ENCODE results near the gene CUX1.

The CUX1 gene

DNA sequence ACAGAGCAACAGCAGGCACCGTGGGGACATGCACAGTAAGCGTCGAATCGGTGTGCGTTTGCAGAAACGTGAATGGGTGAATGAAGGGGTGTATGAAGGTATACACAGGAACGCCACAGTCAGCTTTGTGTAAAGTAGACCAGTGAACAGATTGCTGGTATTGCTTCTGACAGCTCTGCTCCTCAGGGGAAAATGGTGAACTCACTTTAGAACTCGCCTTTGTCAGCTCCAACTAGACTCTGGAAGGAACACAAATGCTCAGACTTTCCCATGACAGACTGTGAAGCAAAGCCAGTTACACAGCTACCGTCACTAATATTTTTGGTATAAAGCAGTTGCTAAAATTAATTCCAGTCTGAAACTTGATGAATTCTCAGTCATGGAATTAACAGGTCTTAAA lies 78.9 kb downstream of the CUX1 start:
- no peak for DNase-seq (ENCODE audit: low read depth)

DNA sequence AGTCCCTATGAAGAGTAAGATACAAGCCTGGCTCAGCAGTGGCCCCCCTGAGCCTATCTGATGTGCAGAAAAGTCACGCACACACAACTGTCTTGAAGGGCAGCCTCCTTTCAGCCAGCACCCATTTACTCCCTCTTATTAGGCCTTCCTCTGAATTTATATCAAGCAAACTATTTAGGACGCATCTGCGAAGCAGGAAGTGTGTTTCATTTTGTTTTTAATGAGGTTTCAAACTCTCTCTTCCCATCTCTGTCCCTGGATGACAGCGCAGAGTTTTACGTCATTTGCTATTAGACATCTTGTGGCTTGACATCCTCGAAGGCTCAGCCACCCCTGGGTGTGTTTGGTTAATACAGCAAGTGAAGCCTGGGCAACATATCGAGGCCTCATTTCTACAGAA lies 79.5 kb downstream of the CUX1 start:
- DNase-seq (ENCODE audit: low read depth) = no peak

DNA sequence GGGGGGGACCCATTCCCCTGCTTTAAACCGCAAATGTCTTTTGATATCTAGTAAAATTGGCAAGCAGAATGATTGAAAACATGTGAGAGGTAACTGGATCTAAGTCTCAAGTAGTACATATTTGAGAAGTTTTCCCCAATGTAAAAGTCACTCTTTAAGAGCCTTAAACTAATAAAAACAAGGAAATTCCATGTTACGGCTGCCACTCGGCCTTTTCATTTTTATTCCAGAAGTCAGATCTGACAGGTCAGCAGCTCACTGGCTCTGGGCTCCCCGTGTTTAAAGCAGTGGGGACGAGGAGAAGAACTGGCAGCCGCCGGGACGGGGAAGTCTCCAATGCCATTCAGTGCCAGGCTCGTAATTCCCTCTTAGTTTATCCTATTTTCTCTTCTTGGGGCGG lies 80.7 kb downstream of the CUX1 start:
- DNase-seq (ENCODE audit: low read depth) = no peak

DNA sequence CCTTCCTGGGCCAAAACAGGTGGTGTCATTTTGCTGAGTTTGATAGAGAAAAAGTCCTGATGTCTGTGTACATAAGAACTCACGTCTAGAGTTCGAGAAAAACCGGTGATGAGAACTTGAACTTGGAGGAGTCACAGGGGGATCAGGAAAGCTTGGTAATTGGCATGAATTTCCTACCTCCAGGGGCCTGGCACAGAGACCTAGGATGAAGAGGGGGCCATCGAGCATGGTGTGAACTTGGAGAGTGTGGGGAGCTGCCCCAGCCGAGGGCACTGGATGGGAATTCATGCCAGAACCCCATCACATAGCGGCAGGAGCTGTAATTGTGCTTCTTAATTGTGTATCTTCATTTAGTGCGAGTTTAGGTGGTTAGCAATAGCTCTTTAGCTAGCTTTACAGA lies 82.2 kb downstream of the CUX1 start:
- DNase-seq (ENCODE audit: low read depth) = no peak

DNA sequence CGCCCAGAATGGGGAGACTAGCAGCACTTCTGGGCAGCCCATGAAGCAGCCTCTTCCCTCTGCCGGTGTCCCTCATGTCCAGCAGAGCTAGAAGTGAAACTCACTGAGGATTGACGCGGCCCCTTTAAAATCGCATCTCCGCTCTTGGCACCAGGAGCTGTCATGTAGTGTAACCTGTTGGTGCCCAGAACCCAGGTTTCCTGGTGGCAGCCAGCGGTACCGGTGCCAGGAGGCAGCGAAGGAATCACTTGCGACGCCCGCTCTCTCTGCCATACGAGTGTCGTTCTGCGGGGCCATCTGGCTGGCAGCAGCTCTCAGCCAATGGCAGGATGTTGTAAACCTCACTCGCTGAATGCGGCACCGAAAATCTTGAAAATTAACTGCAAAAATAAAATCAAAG lies 82.7 kb downstream of the CUX1 start:
- DNase-seq (ENCODE audit: low read depth) = no peak

DNA sequence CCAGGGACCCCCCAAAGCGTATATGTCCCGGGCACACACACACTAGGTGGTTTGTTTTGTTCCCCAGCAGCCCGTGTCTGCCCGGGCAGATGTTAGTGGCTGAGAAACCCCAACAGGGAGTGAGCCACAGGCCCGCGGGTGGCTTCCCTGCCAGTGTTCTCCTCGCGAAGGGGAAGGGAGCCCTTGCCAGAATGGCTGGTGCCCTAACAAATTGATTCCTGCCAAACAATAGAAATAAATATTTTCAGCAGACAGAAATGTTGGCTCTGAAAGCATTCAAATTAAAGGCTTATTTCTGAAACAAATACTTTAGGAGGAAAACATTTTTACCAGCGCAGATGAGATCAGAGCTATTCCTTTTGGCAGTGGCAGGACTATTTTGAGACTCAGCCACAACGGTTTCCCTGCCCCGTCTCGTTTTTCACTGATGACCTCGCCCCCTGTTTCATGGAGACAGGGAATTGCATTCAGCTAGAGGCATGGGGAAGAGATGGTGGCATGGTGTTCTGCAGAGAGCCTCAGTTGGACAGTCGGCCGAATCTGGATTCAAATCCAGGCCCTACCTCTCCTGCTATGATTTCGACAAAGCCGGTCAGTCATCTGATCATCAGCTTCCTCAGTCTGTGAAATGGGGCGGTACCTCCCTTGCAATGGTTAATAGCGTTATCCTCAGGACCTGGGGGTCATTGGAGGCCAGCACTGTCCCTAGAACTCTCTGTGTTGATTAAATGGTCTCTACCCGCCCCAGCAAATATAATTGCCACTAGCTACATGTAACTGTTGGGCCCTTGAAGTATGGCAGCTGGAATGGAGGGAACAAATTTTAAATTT lies 84.5 kb downstream of the CUX1 start:
- DNase-seq (ENCODE audit: low read depth) = no peak

DNA sequence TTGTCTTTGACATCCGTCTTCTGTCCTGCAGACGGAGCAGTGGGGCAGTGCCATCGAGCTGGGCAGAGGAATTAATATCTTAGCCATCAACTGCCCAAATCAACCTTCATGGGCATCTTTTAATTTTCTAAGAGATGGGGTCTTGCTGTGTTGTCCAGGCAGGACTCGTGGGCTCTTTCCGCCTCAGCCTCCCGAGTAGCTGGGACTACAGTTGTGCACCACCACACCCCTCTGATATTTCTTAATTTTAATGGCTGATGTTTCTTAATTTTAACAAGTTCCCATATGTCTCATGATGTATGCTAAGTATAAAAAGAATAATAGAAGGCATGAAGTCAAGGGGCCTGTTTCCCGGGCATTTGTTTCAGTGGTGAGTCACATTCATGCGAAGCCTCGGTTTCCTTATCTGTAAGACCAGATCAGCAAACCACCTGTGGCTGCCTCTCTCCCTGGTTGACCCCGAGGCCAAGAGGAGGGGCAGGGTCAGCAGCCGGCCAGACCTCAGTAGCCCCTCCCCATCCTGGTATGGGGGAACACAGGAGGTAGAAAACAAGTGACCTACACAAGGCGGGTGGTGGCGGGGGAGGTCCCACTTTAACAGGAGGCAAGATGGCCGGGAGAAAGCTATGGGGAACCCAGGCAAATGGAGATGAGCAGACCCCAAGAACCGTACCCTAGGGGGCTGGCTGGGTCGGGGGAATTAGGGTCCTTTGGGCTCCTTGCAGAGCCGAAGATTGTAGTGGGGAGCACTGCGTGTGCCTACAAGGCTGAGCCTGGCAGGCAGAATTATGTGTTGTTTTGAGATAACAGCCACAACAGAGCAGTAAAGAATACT lies 85.5 kb downstream of the CUX1 start:
- DNase-seq (ENCODE audit: low read depth) = no peak

DNA sequence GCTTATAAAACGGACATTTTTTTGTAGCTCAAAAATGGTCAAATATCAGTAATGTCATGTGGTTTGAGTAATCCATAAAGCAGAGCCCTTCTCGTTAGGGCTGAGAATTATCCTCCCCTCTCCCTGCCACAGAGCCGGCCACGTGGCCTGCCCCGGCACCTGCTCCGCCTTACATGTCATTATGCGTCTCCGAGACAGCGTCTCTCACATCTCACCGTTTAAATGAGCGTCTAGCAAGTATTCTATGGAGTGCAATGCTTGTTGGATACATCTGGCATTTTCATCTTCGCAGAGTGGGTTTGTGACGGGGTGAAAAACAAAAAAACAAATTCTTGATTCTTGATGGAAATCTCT lies 86.1 kb downstream of the CUX1 start:
- DNase-seq (ENCODE audit: low read depth) = no peak

DNA sequence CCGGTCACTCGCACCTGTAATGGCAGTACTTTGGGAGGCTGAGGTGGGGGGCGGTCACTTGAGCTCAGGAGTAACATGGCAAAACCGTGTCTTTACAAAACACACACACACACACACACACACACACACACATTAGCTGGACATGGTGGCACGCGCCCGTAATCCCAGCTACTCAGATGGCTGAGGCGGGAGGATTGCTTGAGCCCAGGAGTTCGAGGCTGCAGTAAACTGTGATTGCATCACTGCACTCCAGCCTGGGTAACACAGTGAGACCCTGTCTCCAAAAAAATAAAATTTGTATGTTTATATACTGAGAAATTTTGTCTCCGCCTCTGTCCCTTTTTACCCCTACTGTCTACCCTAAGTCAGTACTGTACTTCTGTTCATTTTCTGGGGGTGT lies 86.6 kb downstream of the CUX1 start:
- DNase-seq (ENCODE audit: low read depth) = no peak

DNA sequence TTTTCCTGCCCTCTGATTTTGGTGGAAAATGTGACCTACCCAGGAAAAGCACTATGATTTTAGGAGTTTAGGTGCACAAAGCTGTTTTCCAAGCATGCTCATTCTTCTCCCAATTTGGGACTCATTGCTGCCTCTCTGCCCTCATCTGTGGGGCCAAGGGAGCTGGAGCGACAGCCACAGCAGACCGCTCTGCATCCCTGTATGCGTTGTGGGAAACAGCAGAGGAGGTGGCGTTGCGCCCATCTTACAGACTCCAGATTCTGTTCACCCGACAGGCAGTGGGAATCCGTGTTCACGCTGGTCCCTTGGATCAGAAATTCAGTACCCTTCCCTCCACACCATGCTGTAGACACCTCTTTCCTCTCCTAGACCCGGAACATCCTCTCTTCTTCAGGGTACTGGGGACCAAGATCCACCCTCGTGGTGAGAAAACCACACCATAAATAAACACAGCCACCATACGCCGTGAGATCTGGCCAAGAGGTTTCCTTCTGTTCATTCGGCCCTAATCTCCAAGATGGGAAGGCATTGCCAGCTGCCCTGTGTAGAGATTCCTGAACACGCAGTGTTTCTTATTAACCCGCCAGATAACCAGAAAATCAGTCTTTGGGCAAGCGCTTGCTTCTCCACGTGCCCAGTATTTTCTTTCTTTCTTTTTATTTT lies 87.9 kb downstream of the CUX1 start:
- no peak for DNase-seq (ENCODE audit: low read depth)

DNA sequence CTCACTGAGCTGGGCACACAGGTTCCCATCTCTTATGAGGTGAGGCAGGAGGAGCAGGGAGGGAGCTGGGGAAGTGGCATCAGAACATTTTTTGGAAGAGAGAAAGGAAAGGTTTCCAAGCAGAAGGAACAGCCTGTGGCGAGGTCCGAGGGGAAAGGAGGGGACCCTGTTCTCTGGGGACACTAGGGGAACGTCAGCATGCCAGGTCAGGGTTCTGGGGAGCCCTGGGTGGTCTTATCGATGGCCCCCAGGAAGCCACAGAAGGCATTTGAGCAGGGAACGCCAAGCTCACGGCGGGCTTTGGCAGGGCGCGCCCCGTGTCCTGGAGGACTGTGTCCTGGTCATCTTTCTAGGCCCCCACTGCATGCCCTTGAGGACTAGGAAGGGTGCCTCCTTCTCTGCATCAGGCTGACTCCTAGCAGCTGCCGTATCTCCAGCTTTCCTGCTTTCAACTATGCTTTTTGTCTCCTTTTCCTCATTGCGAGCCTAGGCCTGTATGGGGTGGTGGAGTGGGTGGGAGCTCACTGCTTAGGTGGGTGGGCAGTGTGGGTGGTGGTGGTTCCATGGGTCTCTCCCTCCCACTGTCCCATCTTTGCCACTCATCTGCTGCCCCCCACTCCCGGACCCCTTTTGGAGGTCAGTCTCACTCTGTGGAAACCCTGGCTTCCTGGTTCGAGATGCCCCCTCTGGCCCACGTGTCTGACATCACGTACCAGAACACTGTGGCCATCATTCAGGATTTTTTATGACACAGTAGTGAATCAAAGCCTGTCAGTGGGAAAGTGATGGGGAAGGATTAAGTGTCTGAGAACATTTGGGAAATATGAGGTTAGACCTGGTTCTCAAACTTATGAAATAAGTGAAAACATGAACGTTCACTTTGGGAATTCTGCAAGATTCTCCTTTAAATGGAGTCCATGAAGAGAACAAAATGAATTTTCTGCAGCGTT lies 89.1 kb downstream of the CUX1 start:
- no peak for DNase-seq (ENCODE audit: low read depth)

DNA sequence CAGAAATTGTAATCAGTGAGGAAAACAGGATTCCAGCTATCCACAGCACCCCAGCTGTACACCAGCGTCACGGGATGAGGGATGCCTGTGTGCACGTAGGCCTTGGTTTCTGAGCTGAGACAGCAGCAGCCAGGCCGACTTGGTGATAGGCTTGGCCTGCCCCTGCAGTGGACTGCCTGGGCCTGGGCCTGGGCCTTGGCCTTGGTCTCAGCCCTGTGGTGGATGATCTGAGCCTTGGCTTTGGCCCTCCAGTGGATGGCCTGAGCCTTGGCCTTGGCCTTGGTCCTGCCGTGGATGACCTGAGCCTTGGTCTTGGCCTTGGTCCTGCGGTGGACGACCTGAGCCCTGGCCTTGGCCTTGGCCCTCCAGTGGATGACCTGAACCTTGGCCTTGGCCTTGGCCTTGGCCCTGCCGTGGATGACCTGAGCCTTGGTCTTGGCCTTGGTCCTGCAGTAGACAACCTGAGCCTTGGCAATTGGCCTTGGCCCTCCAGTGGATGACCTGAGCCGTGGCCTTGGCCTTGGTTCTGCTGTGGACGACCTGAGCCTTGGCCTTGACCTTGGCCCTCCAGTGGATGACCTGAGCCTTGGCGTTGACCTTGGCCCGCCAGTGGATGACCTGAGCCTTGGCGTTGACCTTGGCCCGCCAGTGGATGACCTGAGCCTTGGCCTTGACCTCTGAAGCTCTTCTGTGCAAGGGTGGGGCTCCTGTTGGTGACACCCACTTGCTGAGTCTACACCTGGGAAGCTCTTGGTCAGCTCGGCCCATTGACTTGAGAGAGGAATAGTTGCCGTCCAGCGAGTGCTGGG lies 93.8 kb downstream of the CUX1 start:
- DNase-seq (ENCODE audit: low read depth) = no peak

DNA sequence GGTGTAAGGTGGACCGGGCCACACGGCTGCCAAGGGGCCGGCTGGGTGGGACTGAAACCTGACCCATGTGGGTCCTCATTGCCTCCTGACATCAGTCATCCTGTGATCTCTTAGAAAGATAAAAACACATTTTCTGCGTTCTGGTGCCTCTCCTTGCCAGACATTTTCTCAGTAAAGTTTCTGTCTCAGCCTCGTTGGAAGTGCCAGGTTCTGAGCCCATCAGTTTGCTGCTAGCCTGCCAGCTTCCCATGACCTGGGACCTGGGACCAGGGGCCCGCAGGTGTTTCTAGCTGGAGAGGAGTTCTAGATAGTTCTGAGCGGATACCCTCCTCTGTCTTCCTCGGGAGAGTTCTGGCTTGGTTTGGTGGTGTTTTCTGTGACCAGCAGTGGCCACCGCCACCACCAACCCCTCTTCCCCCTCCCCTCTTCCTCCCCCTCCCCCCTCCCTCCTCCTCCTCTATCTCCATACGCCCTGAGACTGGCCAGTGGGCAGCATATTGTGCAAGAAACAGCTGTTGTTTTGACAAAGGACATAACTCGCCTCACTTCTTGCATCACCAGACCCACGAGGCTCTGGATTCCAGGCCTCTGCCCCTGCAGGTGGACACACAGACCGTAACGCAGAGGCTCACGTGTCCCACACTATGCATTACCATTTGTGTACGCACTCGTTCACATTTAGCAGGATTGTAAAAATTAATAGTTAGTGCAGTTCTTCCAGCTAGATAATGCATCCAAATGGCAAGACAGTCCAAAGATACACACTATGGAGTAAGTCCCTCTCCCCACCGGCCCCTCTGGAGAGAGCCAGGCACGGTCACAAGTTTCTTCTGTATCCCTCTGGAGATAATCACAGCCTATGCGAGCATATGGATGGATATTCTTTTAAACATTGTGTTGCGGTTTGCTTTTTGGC lies 94.6 kb downstream of the CUX1 start:
- no peak for DNase-seq (ENCODE audit: low read depth)

DNA sequence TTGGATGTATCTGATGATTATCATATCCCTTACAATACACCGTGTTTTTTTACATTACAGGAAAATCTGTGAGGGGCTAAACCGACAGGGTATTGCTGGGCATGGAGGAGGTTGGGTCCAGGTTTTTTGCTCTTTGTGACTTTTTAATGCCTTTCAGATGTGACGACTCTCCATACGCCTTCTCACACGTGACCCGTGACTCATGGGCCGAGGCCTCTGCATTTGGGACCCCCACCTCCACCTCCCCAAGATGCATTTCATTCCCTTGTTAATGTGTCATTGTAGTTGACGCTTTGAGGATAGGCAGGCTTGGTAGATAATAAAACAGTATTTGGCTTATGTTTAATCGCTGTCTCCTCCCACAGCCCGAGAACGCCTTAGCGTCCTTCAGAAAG lies 95.3 kb downstream of the CUX1 start:
- no peak for DNase-seq (ENCODE audit: low read depth)

DNA sequence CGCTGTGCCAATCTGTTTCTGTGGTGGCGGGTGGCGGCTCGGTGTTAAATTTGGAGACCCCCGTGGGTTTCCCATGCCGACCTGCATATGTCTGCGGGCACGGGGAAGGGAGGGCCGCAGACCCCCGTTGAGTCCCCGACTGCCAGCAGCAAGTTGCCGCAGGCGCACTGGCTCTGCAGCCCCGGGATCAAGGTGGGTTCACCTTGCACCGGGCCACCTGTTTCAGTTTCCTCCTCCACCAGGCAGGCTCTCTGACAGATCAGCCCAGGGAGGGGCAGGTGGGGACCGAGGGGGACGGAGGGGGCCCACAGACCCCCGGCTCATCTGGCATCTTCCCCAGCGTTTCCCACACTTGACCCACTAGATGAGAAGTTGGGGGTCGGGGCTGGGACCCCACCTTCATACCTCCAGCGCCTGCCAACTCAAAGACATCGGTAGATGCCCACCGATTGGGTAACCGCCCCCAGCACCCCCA lies 95.9 kb downstream of the CUX1 start:
- DNase-seq (ENCODE audit: low read depth) = no peak

DNA sequence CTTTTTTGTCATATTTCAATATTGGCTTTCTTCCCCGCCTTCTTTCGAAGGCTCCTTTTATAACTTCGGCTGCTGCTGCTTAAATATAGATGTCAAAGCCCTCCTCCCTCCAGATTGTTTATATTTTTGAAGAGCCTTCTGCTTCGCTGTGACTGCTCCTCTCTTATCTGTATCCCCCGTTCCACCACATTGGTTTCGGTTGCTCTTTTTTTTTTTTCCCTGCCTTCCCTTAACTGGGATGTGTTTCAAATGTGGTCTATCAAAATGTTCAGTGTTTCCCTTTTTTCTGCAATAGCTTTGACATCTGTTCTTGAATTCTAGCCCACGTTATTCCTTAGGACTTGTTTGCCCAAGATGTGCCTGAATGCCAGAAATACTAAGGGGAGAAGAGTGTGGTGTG lies 96.4 kb downstream of the CUX1 start:
- DNase-seq (ENCODE audit: low read depth) = no peak

DNA sequence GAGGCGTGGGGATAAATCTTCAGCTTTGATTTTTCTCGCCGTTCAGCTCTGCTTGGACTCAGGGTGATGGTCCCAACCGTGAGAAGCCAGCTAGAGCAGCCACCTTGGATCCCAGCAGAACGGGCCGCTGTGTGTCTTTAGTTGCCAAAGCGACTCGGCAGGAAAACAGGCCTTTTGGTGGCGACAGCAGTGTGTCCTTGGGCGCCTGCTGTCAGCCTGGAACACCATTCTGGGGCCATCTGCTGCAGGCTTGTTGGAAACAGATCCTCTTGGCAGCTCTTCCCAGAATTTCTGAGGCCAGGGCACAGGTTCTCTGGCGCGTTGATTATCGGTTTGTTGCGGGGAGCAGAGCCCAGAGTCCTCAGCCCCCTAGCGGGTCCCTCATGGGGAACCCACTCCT lies 97.6 kb downstream of the CUX1 start:
- no peak for DNase-seq (ENCODE audit: low read depth)

DNA sequence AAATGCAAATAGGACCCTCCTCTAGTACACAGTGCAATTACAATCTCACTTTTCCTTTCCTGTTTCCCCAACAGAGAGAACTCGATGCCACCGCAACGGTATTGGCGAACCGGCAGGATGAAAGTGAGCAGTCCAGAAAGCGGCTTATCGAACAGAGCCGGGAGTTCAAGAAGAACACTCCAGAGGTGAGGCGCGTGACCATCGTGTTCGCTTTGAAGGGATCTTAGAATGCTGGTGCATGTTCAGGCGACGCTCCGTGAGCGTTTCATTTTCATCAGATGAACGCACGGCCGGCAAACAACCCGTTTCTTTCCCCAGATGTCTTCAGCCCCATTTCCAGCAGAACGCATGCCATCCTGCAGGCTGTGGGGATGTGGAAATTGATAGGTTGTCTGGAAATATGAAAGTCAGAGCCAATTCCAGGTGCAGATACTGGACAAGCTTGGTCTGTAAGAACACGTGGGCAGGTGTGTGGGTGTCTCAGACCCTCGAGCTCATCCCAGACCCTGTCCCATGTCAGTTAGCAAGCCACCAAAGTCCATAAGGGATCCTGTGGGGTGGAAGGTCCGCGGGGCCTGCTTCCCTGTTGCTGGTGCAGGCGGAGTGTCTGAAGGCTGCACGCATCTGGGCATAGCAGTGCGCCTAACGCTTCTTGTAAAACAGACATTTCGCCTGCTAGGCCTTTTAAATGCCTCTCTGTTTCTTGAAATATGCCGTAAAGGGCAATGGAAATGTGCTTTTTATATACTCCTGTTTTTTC lies 98.8 kb downstream of the CUX1 start:
- no peak for DNase-seq (ENCODE audit: low read depth)

DNA sequence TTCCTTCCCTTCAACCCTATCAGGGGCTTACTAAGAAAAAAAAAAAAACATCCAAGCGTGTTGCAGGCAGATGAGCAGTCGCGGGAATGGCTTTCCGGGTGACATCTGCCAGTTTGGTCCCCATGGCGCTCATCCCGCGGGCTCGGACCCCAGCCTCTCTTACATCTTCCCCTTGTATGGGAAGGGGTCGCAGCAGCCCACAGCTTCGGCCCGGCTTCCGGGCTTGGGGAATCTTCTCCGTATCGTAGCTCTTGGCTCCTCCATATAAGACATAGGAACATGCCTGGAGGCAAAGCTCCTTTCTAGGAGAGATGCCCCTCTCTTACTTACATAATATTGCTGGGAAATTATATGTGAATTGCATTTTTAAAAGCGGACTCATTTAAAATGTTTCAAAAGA lies 99.5 kb downstream of the CUX1 start:
- no peak for DNase-seq (ENCODE audit: low read depth)
